ENCODE measurements around the gene PPM1G. TPM values are rescaled to one million over a fixed set of nuclear protein-coding genes. Genes with fewer than 3 reads are reported as not detected.

The PPM1G gene
- total RNA-seq, 1 experiment from 2014 or later: 164 TPM

GRCh38 chr2:27390822-27391679 lies 18.3 kb downstream of the PPM1G start:
- H3K36me3 ChIP-seq (replicated peaks; ENCODE audit: control insufficient read depth, insufficient read depth, low read length): peaks cover 4% of the 10 kb centered on the region
- H3K27me3 ChIP-seq (ENCODE audit: control insufficient read depth, insufficient read depth, low read length): no peaks in the 10 kb centered on the region
- no peak for DNase-seq
- no peak overlapping the region for H3K4me3 ChIP-seq (ENCODE audit: insufficient read depth, low read depth, low read length)

- Histone ChIP-seq H3K4me3 (ENCODE audit: insufficient read depth, low read depth, low read length) (no peak overlapping the region), H3K36me3 (replicated peaks; ENCODE audit: control insufficient read depth, insufficient read depth, low read length) (peaks cover 51% of the 10 kb centered on the region), H3K27me3 (ENCODE audit: control insufficient read depth, insufficient read depth, low read length) (no peaks in the 10 kb centered on the region)
- no peak for DNase-seq
These were observed 27.7 kb downstream of the PPM1G start for GRCh38 chr2:27381577-27382181.

- peak; percentile 98 for DNase-seq
- no peaks in the 10 kb centered on the region for H3K27me3 ChIP-seq (ENCODE audit: control insufficient read depth, insufficient read depth, low read length)
- H3K4me3 ChIP-seq (ENCODE audit: insufficient read depth, low read depth, low read length): peak within 1 kb of the TSS; percentile 91
- H3K36me3 ChIP-seq (replicated peaks; ENCODE audit: control insufficient read depth, insufficient read depth, low read length): peaks cover 56% of the 10 kb centered on the region
These were observed 28.5 kb downstream of the PPM1G start, which contains the start of gene ZNF513 for GRCh38 chr2:27380626-27381545. ZNF513 (minus strand) TSS chr2:27380734; CDS start chr2:27380526, 208 bp downstream.

- Histone ChIP-seq H3K27me3 (ENCODE audit: control insufficient read depth, insufficient read depth, low read length) (no peaks in the 10 kb centered on the region), H3K36me3 (replicated peaks; ENCODE audit: control insufficient read depth, insufficient read depth, low read length) (peaks cover 57% of the 10 kb centered on the region), H3K4me3 (ENCODE audit: insufficient read depth, low read depth, low read length) (peak overlapping the region; percentile 91)
- no peak for DNase-seq
These were observed 29.4 kb downstream of the PPM1G start for GRCh38 chr2:27379836-27380625.

GRCh38 chr2:27379383-27379835 lies 30.0 kb downstream of the PPM1G start:
- DNase-seq: no peak
- peak overlapping the region; percentile 91 for H3K4me3 ChIP-seq (ENCODE audit: insufficient read depth, low read depth, low read length)
- H3K36me3 ChIP-seq (replicated peaks; ENCODE audit: control insufficient read depth, insufficient read depth, low read length): peaks cover 54% of the 10 kb centered on the region

GRCh38 chr2:27378809-27379290 lies 30.5 kb downstream of the PPM1G start:
- H3K36me3 ChIP-seq (replicated peaks; ENCODE audit: control insufficient read depth, insufficient read depth, low read length): peaks cover 53% of the 10 kb centered on the region
- DNase-seq: no peak
- H3K27me3 ChIP-seq (ENCODE audit: control insufficient read depth, insufficient read depth, low read length): no peaks in the 10 kb centered on the region
- no peak overlapping the region for H3K4me3 ChIP-seq (ENCODE audit: insufficient read depth, low read depth, low read length)

More at GRCh38 chr2:27379383-27379835, 30.0 kb downstream of the PPM1G start:
- no peaks in the 10 kb centered on the region for H3K27me3 ChIP-seq (ENCODE audit: control insufficient read depth, insufficient read depth, low read length)

GRCh38 chr2:27378096-27378808 lies 31.1 kb downstream of the PPM1G start:
- Histone ChIP-seq H3K4me3 (ENCODE audit: insufficient read depth, low read depth, low read length) (no peak overlapping the region), H3K36me3 (replicated peaks; ENCODE audit: control insufficient read depth, insufficient read depth, low read length) (peaks cover 51% of the 10 kb centered on the region), H3K27me3 (ENCODE audit: control insufficient read depth, insufficient read depth, low read length) (no peaks in the 10 kb centered on the region)
- peak; percentile 56 for DNase-seq

- Histone ChIP-seq H3K27me3 (ENCODE audit: control insufficient read depth, insufficient read depth, low read length) (no peaks in the 10 kb centered on the region), H3K36me3 (replicated peaks; ENCODE audit: control insufficient read depth, insufficient read depth, low read length) (peaks cover 48% of the 10 kb centered on the region)
- DNase-seq: no peak
These were observed 31.7 kb downstream of the PPM1G start for GRCh38 chr2:27377618-27378095.

GRCh38 chr2:27376866-27377617 lies 32.3 kb downstream of the PPM1G start:
- Histone ChIP-seq H3K4me3 (ENCODE audit: insufficient read depth, low read depth, low read length) (no peak overlapping the region), H3K36me3 (replicated peaks; ENCODE audit: control insufficient read depth, insufficient read depth, low read length) (peaks cover 45% of the 10 kb centered on the region), H3K27me3 (ENCODE audit: control insufficient read depth, insufficient read depth, low read length) (no peaks in the 10 kb centered on the region)
- DNase-seq: no peak

More at GRCh38 chr2:27377618-27378095, 31.7 kb downstream of the PPM1G start:
- H3K4me3 ChIP-seq (ENCODE audit: insufficient read depth, low read depth, low read length): no peak overlapping the region

- peaks cover 38% of the 10 kb centered on the region for H3K36me3 ChIP-seq (replicated peaks; ENCODE audit: control insufficient read depth, insufficient read depth, low read length)
- H3K27me3 ChIP-seq (ENCODE audit: control insufficient read depth, insufficient read depth, low read length): no peaks in the 10 kb centered on the region
- no peak overlapping the region for H3K4me3 ChIP-seq (ENCODE audit: insufficient read depth, low read depth, low read length)
- no peak for DNase-seq
These were observed 33.1 kb downstream of the PPM1G start for GRCh38 chr2:27376151-27376865.

GRCh38 chr2:27375513-27376099 lies 33.8 kb downstream of the PPM1G start:
- H3K4me3 ChIP-seq (ENCODE audit: insufficient read depth, low read depth, low read length): no peak overlapping the region
- H3K36me3 ChIP-seq (replicated peaks; ENCODE audit: control insufficient read depth, insufficient read depth, low read length): peaks cover 38% of the 10 kb centered on the region
- no peak for DNase-seq
- no peaks in the 10 kb centered on the region for H3K27me3 ChIP-seq (ENCODE audit: control insufficient read depth, insufficient read depth, low read length)

- DNase-seq: no peak
- Histone ChIP-seq H3K27me3 (ENCODE audit: control insufficient read depth, insufficient read depth, low read length) (no peaks in the 10 kb centered on the region), H3K36me3 (replicated peaks; ENCODE audit: control insufficient read depth, insufficient read depth, low read length) (peaks cover 38% of the 10 kb centered on the region), H3K4me3 (ENCODE audit: insufficient read depth, low read depth, low read length) (no peak overlapping the region)
These were observed 35.8 kb downstream of the PPM1G start for GRCh38 chr2:27373567-27373966.
